T-helper 1 cell treated with Interleukin-12 subunit alpha and Interleukin-12 subunit beta and Interleukin-4 antibody, amounts not matched to agents 30 μg/mL and 1 μg/mL, for 36 hours (primary cell): ENCODE measurements around the gene RCOR1.

ENCODE experiments used
- H3K27ac Mint-ChIP-seq: one replicate; pipeline ENCODE4 v1.8.0; 2021; ENCODE audit warnings: mild to moderate bottlenecking, mixed read lengths
- H3K27me3 Mint-ChIP-seq: one replicate; pipeline ENCODE4 v1.8.0; 2021; ENCODE audit warnings: low read depth, mixed read lengths
- H3K36me3 Mint-ChIP-seq: one replicate; pipeline ENCODE4 v1.8.0; 2021; ENCODE audit warnings: low read depth, mixed read lengths
- H3K4me1 Mint-ChIP-seq: one replicate; pipeline ENCODE4 v1.8.0; 2021; ENCODE audit warnings: low read depth, mixed read lengths
- H3K4me3 Mint-ChIP-seq: one replicate; pipeline ENCODE4 v1.8.0; 2021; ENCODE audit warnings: mild to moderate bottlenecking, moderate library complexity, mixed read lengths
- H3K9me3 Mint-ChIP-seq: one replicate; pipeline ENCODE4 v1.8.0; 2021; ENCODE audit warnings: mixed read lengths

Gene RCOR1

DNA sequence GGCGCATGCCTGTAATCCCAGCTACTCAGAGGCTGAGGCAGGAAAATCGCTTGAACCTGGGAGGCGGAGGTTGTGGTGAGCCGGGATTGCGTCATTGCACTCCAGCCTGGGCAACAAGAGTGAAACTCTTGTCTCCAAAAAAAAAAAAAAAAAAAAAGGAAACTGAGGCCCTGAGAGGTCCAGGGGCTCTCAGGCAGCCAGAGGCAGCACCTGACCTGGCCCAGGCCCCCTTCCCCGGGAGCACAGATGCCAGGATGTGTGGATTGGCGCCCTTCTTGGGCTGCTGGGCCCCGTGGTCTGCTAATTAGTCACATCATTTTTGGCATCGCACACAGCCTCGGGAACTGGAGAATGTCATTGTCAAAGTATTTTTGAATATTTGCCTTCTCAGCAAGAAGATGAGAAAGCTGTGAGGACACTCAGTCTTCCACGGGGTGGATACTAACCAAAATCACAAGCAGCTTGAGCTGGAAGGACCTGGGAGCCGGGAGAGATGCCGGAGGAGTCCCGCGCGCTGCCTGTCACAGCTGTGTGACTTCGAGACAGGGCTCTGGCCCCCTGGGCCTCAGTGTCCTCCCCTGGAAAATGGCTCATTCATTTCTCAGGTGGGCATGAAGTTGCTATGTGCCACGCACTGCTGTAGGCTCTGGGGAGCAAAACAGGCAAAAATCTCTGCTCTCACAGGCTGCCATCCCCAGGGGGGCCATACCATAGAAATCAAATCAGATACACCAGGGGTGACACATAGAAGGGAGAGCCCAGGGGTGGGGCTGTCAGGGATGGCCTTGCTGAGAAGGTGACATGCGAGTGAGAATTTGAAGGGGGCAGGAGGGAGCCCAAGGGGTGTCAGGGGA lies 12.5 kb upstream of the RCOR1 start:
- H3K27me3 Mint-ChIP-seq: peaks cover 4% of the 10 kb centered on the region

DNA sequence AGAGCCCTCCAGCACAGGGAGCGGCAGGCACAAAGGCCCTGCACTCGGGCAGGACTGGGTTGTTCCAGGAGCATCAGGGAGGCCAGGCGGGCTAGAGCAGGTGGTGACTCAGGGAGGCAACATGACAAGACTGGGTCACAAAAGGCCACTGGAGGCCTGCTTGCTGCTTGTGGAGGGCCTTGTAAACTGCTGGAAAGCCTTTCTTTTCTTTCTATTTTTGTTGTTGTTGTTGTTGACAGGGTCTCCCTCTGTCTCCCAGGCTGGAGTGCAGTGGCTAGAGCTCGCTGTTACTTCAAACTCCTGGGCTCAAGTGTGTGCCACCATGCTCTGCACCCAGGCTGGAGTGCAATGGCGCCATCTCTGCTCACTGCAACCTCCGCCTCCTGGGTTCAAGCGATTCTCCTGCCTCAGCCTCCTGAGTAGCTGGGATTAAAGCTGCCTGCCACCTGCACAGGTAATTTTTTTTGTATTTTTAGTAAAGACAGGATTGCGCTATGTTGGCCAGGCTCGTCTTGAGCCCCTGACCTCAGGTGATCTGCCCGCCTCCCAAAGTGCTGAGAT lies 11.8 kb upstream of the RCOR1 start:
- H3K4me1 Mint-ChIP-seq: no peaks in the 10 kb centered on the region
- H3K9me3 Mint-ChIP-seq: no peaks in the 10 kb centered on the region
- no peak overlapping the region for H3K27ac Mint-ChIP-seq
- H3K4me3 Mint-ChIP-seq: no peak overlapping the region
- H3K36me3 Mint-ChIP-seq: no peaks in the 10 kb centered on the region
- H3K27me3 Mint-ChIP-seq: peaks cover 4% of the 10 kb centered on the region

More for the DNA sequence above, 12.5 kb upstream of the RCOR1 start:
- Mint-ChIP-seq H3K27ac (no peak overlapping the region), H3K36me3 (no peaks in the 10 kb centered on the region), H3K9me3 (no peaks in the 10 kb centered on the region), H3K4me1 (no peaks in the 10 kb centered on the region), H3K4me3 (no peak overlapping the region)

DNA sequence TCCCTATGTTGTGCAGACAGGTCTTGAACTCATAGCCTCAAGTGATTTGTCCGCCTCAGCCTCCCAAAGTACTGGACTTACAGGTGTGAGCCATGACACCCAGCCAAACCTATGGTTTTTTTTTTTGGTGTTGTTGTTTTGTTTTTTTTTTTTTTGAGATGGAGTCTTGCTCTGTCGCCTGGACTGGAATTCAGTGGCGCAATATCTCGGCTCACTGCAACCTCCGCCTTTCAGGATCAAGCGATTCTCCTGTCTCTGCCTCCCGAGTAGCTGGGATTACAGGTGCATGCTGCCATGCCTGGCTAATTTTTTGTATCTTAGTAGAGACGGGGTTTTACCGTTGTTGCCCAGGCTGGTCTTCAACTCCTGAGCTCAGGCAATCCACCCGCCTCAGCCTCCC lies 11.3 kb upstream of the RCOR1 start:
- peaks cover 4% of the 10 kb centered on the region for H3K27me3 Mint-ChIP-seq
- H3K27ac Mint-ChIP-seq: no peak overlapping the region
- no peaks in the 10 kb centered on the region for H3K36me3 Mint-ChIP-seq
- H3K4me1 Mint-ChIP-seq: no peaks in the 10 kb centered on the region
- H3K9me3 Mint-ChIP-seq: no peaks in the 10 kb centered on the region
- H3K4me3 Mint-ChIP-seq: no peak overlapping the region

DNA sequence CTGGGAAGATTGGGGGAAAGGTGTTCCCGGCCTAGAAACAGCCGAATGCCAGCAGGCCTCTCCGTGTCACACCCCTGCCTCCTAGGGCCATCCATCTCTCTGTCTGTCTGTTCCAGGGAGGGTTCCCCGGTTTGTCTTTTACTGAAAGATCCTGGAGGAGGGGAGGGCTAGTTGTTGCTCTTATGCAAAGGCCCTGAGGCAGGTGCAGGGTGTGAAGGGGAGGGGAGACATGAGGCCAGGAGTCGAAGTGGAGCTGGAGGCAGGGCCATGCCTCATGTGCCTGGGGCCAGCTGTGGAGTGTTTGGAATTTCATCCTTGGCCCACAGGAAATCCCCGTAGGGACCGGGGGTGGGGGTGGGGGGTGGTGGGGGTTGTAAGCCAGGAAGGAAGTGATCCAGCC lies 8.7 kb upstream of the RCOR1 start:
- Mint-ChIP-seq H3K4me3 (no peak overlapping the region), H3K4me1 (no peaks in the 10 kb centered on the region), H3K9me3 (no peaks in the 10 kb centered on the region), H3K27me3 (no peaks in the 10 kb centered on the region), H3K36me3 (no peaks in the 10 kb centered on the region), H3K27ac (no peak overlapping the region)

DNA sequence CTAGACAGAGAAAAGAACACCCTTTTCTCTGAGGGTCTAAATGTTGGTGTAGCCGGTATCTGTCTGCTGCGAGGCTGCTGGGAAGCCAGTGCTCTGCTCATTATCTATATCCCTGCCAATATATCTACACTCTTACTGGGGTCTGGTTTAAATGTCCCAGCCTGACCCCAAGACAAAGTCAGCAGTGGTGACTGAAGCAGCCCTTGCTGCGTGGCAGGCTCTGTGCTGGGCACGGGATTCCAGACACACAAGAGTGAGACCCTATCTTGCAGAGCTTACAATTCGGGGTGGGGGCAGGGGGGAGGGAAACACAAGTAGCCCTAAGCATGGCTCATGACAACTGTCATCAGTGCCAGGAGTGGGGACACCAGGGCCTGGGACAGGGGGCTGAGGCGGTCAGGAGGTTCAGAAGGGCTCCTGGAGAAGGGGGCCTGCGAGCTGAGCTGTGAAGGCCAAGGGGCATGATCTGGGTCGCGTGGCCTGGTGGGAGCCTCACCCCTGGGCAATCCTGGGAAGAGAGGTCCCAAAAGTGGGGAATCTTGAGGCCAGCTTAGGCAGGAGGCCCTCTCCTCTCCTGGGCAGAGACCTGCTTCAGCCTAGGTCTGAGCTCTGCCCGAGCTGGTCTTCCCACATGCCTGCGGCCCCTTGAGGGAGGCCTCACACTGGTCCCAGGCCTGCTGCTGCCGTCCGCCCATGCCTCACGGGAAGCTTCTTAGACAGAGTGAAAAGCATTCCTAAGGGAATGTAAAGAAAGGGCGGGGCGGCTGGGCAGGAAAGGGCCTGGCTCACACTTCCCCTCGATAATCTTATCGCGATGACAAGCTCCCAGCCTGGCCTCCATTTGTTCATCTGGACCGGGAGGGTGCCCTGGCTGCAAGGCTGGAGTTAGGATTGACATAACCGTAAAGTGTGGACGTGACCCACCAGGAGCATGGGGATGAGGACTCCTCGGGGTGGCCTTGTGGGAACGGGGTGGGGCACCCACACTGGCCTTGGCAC lies 7.3 kb upstream of the RCOR1 start:
- no peaks in the 10 kb centered on the region for H3K36me3 Mint-ChIP-seq

DNA sequence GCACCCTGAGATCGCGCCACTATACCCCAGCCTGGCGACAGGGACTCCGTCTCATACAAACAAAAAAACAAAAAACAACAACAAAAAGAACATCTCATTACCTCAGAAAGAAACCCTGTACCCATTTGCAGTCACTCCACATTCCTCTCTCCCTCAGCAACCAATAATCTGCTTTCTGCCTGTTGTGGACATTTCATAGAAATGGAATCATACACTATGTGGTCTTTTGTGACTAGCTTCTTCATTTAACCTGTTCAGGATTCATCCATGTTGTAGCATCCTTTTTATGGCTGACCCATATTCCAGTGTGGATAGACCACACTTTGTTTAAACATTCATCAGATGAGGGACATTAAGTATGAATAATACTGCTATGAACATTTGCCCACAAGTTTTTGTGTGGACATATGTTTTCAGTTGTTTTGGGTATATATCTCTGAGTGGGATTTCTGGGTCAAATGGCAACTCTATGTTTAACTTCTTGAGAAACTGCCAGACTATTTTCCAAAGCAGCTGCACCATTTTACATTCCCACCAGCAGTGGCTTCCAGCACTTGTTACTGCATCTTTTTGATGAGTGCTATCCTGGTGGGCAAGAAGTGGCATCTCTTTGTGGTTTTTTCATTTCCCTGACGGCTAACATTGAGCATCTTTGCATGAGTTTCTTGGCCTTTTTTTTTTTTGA lies 5.9 kb upstream of the RCOR1 start:
- no peaks in the 10 kb centered on the region for H3K36me3 Mint-ChIP-seq
- no peak overlapping the region for H3K27ac Mint-ChIP-seq
- H3K9me3 Mint-ChIP-seq: no peaks in the 10 kb centered on the region
- H3K4me1 Mint-ChIP-seq: peaks cover 2% of the 10 kb centered on the region
- peaks cover 11% of the 10 kb centered on the region for H3K27me3 Mint-ChIP-seq
- H3K4me3 Mint-ChIP-seq: no peak overlapping the region

More for the DNA sequence above, 7.3 kb upstream of the RCOR1 start:
- H3K27me3 Mint-ChIP-seq: peaks cover 8% of the 10 kb centered on the region
- H3K27ac Mint-ChIP-seq: no peak overlapping the region
- H3K9me3 Mint-ChIP-seq: no peaks in the 10 kb centered on the region
- H3K4me1 Mint-ChIP-seq: peaks cover under 1% of the 10 kb centered on the region
- H3K4me3 Mint-ChIP-seq: no peak overlapping the region

DNA sequence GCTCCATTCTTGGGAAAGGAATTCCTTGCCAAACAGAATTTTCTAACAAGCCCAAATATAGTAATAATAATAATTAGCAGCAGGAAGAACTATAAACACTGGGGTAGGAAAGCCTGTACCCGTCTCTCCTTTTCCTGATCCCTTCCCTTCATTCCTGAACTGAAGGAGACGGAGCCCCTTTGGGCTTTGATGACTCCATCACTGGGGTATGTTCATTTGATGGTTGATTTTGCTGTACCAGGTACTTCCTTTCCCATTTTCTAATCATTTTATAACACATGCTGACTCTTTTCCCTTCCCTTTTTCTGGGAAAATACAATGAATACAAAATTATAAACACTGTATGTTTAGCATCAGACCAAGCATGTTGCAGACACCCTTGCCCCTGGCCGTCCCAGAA lies 3.6 kb upstream of the RCOR1 start:
- peaks cover 11% of the 10 kb centered on the region for H3K27me3 Mint-ChIP-seq
- H3K4me1 Mint-ChIP-seq: peaks cover 5% of the 10 kb centered on the region
- H3K36me3 Mint-ChIP-seq: no peaks in the 10 kb centered on the region
- no peaks in the 10 kb centered on the region for H3K9me3 Mint-ChIP-seq
- H3K4me3 Mint-ChIP-seq: no peak overlapping the region
- no peak overlapping the region for H3K27ac Mint-ChIP-seq

DNA sequence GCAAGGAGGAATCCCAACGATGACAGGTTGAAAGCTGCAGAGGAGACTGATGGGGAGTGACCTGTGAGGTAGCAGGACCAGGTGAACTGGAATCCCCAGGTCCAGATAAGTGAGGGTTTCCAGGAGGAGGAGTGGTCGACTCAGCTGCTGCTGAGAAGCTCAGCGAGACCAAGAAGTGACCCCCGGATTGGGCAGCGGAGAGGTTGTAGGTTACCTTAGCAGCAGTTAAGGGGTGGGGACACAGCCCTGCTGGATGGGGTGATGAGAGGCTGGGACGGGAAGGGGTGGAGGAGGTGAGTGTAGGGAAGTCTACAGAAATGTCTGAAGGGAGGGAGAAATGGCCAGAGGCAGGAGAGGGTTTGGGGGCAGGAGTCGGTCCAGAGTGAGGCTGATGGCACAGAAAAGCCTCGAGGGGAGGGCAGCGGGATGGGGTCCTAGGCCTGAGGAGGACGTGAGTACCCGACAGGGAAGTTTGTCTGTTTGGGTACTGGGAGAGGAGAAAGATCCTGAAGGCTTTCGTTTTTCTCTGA lies 2.6 kb upstream of the RCOR1 start:
- Mint-ChIP-seq H3K4me3 (peak overlapping the region; percentile 56), H3K36me3 (peaks cover 2% of the 10 kb centered on the region), H3K27me3 (peaks cover 11% of the 10 kb centered on the region), H3K27ac (peak overlapping the region; percentile 38), H3K9me3 (no peaks in the 10 kb centered on the region), H3K4me1 (peaks cover 13% of the 10 kb centered on the region)

DNA sequence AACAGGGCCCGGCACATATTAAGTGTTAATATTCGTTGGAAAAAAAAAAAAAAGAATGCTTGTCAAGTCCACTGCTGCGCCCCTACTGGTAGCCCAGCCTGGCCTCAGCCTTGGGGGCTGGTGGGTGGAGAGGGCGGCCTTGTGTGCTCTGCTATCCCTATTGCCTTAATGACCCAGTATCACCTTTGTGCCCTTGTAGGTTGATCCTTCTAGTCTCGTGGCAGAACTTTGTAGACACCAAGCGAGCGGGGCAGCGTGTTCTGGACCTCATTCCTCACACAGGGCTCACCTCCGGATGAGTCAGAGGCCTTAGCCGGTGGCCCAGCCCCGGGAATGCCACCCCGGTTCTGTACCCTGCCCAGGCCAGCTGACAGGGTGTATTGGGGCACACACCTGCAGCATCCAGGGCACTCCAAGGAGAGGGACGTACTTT lies 1.8 kb upstream of the RCOR1 start:
- H3K4me1 Mint-ChIP-seq: peaks cover 18% of the 10 kb centered on the region
- no peak overlapping the region for H3K27ac Mint-ChIP-seq
- H3K27me3 Mint-ChIP-seq: peaks cover 11% of the 10 kb centered on the region
- peak overlapping the region; percentile 71 for H3K4me3 Mint-ChIP-seq
- peaks cover 4% of the 10 kb centered on the region for H3K36me3 Mint-ChIP-seq
- H3K9me3 Mint-ChIP-seq: no peaks in the 10 kb centered on the region

DNA sequence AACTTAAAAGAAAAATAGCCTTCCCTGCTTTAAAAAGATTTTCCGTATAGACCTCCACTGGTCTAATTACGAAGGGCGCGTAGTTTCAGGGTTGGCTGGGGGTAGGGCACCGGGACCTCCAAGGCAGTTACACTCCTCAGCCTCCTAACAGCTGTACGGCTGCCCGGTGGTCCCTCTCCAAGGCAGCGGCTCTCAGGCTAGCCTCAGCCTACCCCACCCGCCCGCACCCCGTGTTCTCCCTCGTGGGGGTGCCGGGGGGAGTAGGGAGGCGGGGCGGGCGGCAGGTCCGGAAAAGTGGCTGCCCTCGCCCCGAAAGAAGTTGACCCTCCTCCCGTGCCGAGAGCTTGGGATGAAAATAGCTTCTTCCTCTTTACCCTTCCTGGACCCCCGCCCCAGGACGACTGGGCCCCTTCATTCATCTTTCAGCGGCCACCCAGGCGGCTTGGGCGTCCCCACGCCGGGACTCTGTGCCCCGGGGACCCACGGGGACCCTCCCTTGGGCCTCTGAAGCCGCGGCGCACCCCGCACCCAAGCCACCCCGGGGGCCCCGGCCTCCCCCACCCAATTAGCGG lies 991 bp upstream of the RCOR1 start:
- H3K4me1 Mint-ChIP-seq: peaks cover 20% of the 10 kb centered on the region
- peaks cover 11% of the 10 kb centered on the region for H3K27me3 Mint-ChIP-seq
- H3K36me3 Mint-ChIP-seq: peaks cover 4% of the 10 kb centered on the region
- no peaks in the 10 kb centered on the region for H3K9me3 Mint-ChIP-seq
- H3K27ac Mint-ChIP-seq: peak overlapping the region; percentile 36
- peak overlapping the region; percentile 71 for H3K4me3 Mint-ChIP-seq

DNA sequence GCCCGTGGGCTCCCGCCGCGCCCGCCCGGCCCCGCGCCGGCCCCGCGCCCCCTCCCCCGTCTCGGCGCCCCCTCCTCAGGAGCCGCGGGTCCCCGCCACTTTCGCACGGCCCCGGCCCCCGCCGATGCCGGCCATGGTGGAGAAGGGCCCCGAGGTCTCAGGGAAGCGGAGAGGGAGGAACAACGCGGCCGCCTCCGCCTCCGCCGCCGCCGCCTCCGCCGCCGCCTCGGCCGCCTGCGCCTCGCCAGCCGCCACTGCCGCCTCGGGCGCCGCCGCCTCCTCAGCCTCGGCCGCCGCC lies 263 bp downstream of the RCOR1 start:
- Mint-ChIP-seq H3K36me3 (peaks cover 4% of the 10 kb centered on the region), H3K9me3 (no peaks in the 10 kb centered on the region), H3K27me3 (peaks cover 11% of the 10 kb centered on the region), H3K4me3 (no peak overlapping the region), H3K27ac (no peak overlapping the region), H3K4me1 (peaks cover 20% of the 10 kb centered on the region)

DNA sequence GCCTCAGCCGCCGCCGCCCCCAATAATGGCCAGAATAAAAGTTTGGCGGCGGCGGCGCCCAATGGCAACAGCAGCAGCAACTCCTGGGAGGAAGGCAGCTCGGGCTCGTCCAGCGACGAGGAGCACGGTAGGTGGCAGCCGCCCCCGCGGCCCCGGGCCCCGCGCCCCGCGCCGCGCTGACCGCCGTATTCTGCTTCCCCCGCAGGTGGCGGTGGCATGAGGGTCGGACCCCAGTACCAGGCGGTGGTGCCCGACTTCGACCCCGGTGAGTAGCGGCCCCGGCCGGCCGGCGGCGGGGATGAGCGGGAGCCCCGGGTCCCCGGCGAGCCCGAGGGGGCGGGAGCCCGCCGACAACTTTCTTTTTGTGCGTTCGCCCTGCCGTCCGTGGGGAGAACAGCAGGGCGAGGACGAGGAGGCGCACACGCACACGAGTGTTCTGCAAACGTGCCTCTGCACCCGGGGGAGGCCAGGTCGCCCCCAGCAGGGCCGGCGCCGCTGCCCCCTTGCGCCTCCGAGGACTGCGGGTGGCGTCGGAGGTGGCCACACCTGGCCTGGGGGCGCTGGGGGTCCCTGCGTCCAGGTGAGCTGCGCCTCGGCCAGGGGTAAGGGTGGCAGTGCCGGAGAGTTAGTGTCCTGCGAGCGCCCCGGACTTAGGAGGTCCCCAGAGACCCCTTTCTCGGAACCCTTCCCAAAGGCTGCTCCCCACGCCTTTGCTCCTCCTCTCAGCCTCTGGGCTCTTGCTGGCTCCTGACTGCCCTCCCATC lies 794 bp downstream of the RCOR1 start:
- Mint-ChIP-seq H3K4me1 (peaks cover 20% of the 10 kb centered on the region), H3K9me3 (no peaks in the 10 kb centered on the region), H3K4me3 (peak overlapping the region; percentile 86), H3K27me3 (peaks cover 11% of the 10 kb centered on the region), H3K27ac (peak overlapping the region; percentile 82), H3K36me3 (peaks cover 4% of the 10 kb centered on the region)

DNA sequence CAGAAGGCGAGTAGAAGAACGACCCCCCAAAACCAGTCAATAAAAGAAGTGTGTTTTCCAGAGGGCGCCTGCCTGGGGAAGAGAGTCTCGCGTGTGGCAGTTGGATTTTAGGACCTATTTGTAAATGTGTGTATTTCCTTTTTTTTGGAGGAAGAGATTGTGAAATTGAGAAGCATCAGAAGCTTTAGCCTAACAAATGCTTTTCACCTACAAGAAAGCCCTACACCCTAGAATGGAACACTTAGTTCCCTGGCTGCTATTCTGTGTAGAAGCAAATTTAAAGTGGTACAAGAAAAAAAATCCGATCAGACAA lies 1.3 kb downstream of the RCOR1 start:
- Mint-ChIP-seq H3K27ac (peak overlapping the region; percentile 82), H3K27me3 (peaks cover 11% of the 10 kb centered on the region), H3K9me3 (no peaks in the 10 kb centered on the region), H3K36me3 (peaks cover 4% of the 10 kb centered on the region), H3K4me3 (peak overlapping the region; percentile 86), H3K4me1 (peaks cover 20% of the 10 kb centered on the region)
